Smooth muscle cell (in vitro differentiated cells): ENCODE measurements around the gene ACOT7. TPM values are rescaled to one million over a fixed set of nuclear protein-coding genes. Genes with fewer than 3 reads are reported as not detected.

Source experiments
- DNase-seq: peaks from one replicate; lab custom pipeline; 2025; ENCODE audit not compliant: unreplicated experiment; lab: John Stamatoyannopoulos, UW
- H2AFZ ChIP-seq: fragments of 200-600 bp; sonication (generic); 2 replicates; pipeline ENCODE4 v1.6.0; 2016; ENCODE audit warnings: antibody characterized with exemption, low read depth, mild to moderate bottlenecking
- H3F3A ChIP-seq: fragments of 200-600 bp; sonication (generic); 2 replicates; pipeline ENCODE4 v1.6.0; 2017; ENCODE audit warnings: antibody characterized with exemption, low read depth
- H3K27ac ChIP-seq: fragments of 200-600 bp; sonication (generic); 2 replicates; pipeline ENCODE4 v1.5.1; 2016; ENCODE audit warnings: low read depth, mild to moderate bottlenecking
- H3K27me3 ChIP-seq: fragments of 200-600 bp; sonication (generic); 2 replicates; pipeline ENCODE4 v1.6.1; 2016; ENCODE audit warnings: low read depth, mild to moderate bottlenecking
- H3K36me3 ChIP-seq: fragments of 200-600 bp; sonication (generic); 2 replicates; pipeline ENCODE4 v1.5.1; 2016; ENCODE audit warnings: low read depth
- H3K4me1 ChIP-seq: fragments of 200-600 bp; sonication (generic); 2 replicates; pipeline ENCODE4 v1.5.1; 2016; ENCODE audit warnings: low read depth
- H3K4me2 ChIP-seq: fragments of 200-600 bp; sonication (generic); 2 replicates; pipeline ENCODE4 v1.6.0; 2016; ENCODE audit warnings: mild to moderate bottlenecking
- H3K4me3 ChIP-seq: fragments of 200-600 bp; sonication (generic); 2 replicates; pipeline ENCODE4 v1.5.1; 2016; ENCODE audit warnings: mild to moderate bottlenecking
- H3K79me2 ChIP-seq: fragments of 200-600 bp; sonication (generic); 2 replicates; pipeline ENCODE4 v1.6.0; 2016; ENCODE audit warnings: low read depth, mild to moderate bottlenecking
- H3K9ac ChIP-seq: fragments of 200-600 bp; sonication (generic); 2 replicates; pipeline ENCODE4 v1.6.0; 2016; ENCODE audit warnings: low read depth
- H3K9me3 ChIP-seq: fragments of 200-600 bp; sonication (generic); replicated peaks from 2 replicates; pipeline ENCODE4 v1.5.1; 2016; ENCODE audit warnings: low read depth
- H4K20me1 ChIP-seq: fragments of 200-600 bp; sonication (generic); 2 replicates; pipeline ENCODE4 v1.6.0; 2016; ENCODE audit warnings: low read depth
- CTCF ChIP-seq: fragments of 200-600 bp; sonication (generic); IDR thresholded peaks from 2 replicates; pipeline ENCODE4 v1.5.1; 2017; ENCODE audit warnings: borderline replicate concordance, mild to moderate bottlenecking, antibody characterized with exemption; ENCODE audit not compliant: insufficient read depth, poor library complexity, severe bottlenecking
- WGBS: methylation state at CpG from one replicate; pipeline ENCODE4 v1.1.7; 2016; ENCODE audit warnings: low lambda C conversion rate; 5-methylcytosine and 5-hydroxymethylcytosine counted together
- polyA plus RNA-seq: library from polyadenylated mRNA; unstranded; fragments of >200 nt; fragmentation: Nextera tagmentation; extraction: Ambion mirVana; gene quantifications from 2 replicates; pipeline ENCODE4 v1.2.1, GENCODE V29; 2016
- total RNA-seq: library from RNA; depleted of rRNA; stranded (reverse); fragments of >200 nt; gene quantifications from 2 replicates; pipeline ENCODE4 v1.2.3, GENCODE V29; 2014

ACOT7 gene
- total and polyA plus RNA-seq, 2 experiments from 2014 or later: 19.5 to 53.8 TPM

GRCh38 chr1:6417961-6418667 lies 24.5 kb upstream of the ACOT7 start:
- whole genome bisulfite sequencing: 85% methylated on average over 8 of the region's 8 CpGs
- Histone ChIP-seq H3K9ac (no peak overlapping the region), H3K4me1 (peaks cover 22% of the 10 kb centered on the region), H3K36me3 (no peaks in the 10 kb centered on the region), H2AFZ (no peak overlapping the region), H3K27ac (no peak overlapping the region), H3F3A (no peaks in the 10 kb centered on the region), H3K4me2 (no peak overlapping the region), H3K27me3 (peaks cover 86% of the 10 kb centered on the region), H3K79me2 (no peaks in the 10 kb centered on the region), H3K9me3 (no peaks in the 10 kb centered on the region), H3K4me3 (no peak overlapping the region), H4K20me1 (no peaks in the 10 kb centered on the region)
- DNase-seq: no peak
- no peak for TF ChIP-seq CTCF

- no peak for DNase-seq
- no peak overlapping the region for H3K4me2 ChIP-seq
- H2AFZ ChIP-seq: no peak overlapping the region
- WGBS: 89% methylated on average over 5 of the region's 5 CpGs
- H3K4me1 ChIP-seq: peaks cover 22% of the 10 kb centered on the region
- no peak overlapping the region for H3K4me3 ChIP-seq
- H3K9me3 ChIP-seq: no peaks in the 10 kb centered on the region
- H3K36me3 ChIP-seq: no peaks in the 10 kb centered on the region
- no peak overlapping the region for H3K27ac ChIP-seq
- no peaks in the 10 kb centered on the region for H4K20me1 ChIP-seq
- H3F3A ChIP-seq: no peaks in the 10 kb centered on the region
- H3K9ac ChIP-seq: no peak overlapping the region
- H3K27me3 ChIP-seq: peaks cover 74% of the 10 kb centered on the region
- H3K79me2 ChIP-seq: no peaks in the 10 kb centered on the region
- no peak for TF ChIP-seq CTCF
These were observed 23.3 kb upstream of the ACOT7 start for GRCh38 chr1:6416906-6417305.

- Histone ChIP-seq H3K9ac (no peak overlapping the region), H3K27me3 (peaks cover 68% of the 10 kb centered on the region), H3K27ac (no peak overlapping the region), H3K4me3 (no peak overlapping the region), H3K36me3 (no peaks in the 10 kb centered on the region), H2AFZ (no peak overlapping the region), H3K9me3 (no peaks in the 10 kb centered on the region), H3K4me1 (peaks cover 22% of the 10 kb centered on the region), H3K79me2 (no peaks in the 10 kb centered on the region), H3F3A (no peaks in the 10 kb centered on the region), H3K4me2 (no peak overlapping the region), H4K20me1 (no peaks in the 10 kb centered on the region)
- WGBS: 75% methylated on average over 8 of the region's 8 CpGs
- no peak for TF ChIP-seq CTCF
- DNase-seq: no peak
These were observed 22.7 kb upstream of the ACOT7 start for GRCh38 chr1:6416295-6416656.
